Testis (tissue), 2 donors: ENCODE measurements around the gene CSNK1G2.

Source experiments
- CTCF ChIP-seq, 3 experiments: fragments of 450-650 bp in 2 of 3; fragments of 200-600 bp in 1 of 3; sonication (generic) in 1 of 3; IDR thresholded peaks; one replicate each; pipeline ENCODE4 v1.5.1; 2016 to 2019; ENCODE audit warnings: antibody characterized with exemption in 3 of 3, mild to moderate bottlenecking in 2 of 3, moderate library complexity in 1 of 3
- POLR2A ChIP-seq: fragments of 450-650 bp; IDR thresholded peaks from one replicate; pipeline ENCODE4 v1.6.1; 2017; ENCODE audit warnings: antibody characterized with exemption, mild to moderate bottlenecking, moderate library complexity

GRCh38 chr19:1938071-1938470 lies 2.9 kb upstream of the CSNK1G2 start:
- TF ChIP-seq CTCF (IDR thresholded peaks at IDR 0.05), result no peak
- no peak for TF ChIP-seq POLR2A
